NCI-H345 treated with DMSO at 0.1 percent for 48 hours (cell line): ENCODE measurements around the gene CWF19L1.
"Not testable (repeated sequence)": the region's sequence is repeated elsewhere in the genome, so short reads cannot be mapped to it uniquely, and the experiment has no call there.

ENCODE experiments used
- DNase-seq: peaks from one replicate; lab custom pipeline; 2025; ENCODE audit not compliant: unreplicated experiment; lab: John Stamatoyannopoulos, UW

Gene CWF19L1

DNA sequence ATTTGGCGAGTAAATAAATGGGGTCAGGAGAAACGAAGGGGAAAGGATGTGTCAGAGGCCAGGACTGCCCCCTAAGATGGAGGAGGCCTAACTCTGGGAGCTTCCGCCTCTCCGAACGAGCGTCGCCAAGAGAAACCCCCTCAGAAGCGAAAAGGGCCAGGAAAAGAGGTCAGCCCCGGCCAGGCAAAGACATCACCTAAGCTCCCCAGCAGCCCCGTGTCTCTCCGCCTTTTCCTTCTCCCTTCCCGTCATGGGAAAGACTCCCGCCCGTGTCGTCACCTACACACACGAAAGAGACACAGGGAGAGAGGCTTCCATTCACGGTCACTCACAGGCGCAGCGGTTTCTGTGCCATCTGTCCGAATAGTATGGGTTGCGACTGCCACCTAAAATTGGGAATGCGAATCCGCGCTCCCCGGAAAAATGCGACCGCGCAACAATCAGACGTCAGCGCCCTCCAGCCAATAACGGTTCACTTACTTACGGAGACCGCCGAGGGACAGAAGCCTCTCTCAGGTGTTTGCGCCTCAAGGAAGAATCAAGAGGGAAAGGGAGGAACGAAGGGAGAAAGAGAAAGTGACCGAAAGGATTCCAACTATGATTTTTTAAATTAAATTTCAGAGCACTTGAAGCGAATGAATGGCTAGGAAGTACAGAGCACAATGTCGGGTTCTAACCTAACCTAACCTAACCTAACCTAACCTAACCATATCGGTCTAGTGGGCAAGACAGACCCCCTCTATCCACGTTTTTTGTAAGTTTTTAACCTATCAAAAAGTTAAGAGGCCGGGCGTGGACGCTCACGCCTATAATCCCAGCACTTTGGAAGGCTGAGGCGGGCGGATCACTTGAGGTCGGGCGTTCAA, at the start of gene CWF19L1:
Gene CWF19L1 (minus strand): TSS at position 400 of the 866 bp plus-strand sequence. CDS start 45 bp downstream, at position 355.
- DNase-seq: peak; percentile 53

DNA sequence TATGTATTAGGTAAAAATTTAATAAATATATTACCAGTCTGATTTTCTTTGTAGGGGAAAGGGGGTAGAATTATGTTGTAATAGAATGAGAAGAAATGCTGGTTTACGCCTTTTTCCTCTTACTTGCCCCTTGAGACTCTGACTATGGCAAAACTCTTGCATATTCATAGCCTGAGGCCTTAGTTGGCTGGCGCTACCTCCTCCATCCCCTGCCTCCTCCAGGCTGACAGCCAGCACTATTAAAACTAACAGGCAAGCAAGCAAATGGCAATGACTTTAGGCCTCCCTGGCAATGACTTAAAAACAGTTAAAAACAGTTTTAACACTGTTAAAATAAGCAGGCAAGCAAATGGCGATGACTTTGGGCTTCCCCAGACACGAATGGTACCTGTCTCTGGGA, 48.2 kb upstream of the CWF19L1 start:
- DNase-seq: no peak

DNA sequence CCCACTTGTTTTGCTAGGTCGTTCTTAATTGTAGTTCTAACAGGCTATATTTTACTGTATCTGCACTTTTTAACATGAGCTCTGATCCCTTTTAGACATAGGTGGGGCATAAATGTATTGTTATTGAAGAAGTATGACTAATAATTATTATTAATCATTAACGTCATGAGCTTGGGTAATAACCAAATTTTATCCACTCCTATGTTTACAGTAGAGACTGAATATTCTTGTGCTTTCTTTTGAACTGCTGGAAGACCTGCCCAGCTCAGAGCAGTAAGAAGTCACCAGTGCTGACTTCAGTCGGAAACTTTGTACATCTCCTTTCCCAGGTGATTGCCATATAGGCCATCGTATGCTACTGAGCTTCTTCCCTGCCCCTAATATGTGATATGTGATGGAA, 43.9 kb upstream of the CWF19L1 start:
- no peak for DNase-seq

DNA sequence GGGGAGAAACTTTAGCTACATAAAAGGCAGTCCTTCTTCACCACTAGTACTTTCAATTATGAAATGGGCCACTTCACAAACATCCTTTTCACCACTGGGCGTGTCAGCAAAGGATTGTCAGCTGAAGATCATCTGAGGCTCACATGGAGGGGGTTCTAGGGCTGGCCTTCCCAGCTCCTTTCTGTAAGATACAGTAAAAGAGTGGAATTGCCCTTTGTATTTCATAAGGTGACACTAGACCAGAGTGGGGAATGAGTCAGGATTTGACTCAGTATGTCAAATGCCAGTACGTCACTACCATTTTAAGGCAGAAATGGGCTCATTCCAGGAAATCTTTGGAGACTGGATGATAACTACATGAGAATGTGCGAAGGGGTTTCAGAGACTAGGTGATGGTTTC, 40.2 kb upstream of the CWF19L1 start:
- no peak for DNase-seq

DNA sequence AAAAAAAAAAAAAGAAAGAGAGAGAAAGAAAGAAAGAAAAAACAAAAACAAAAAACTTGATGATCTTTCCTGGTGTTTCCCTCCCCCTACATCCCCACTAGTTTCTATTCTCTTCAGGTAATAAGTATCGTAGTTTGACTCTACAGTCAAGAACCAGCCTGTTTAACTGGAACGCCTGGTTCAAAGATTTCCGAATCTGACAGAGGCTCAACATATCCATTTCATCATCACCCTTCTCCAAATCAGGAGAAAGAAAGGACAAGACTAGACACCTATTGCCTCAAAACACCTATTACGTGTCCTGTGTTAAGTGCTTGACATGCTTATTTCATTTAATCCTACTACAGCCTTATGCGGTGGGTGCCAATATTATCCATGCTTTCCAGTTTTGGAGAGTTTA, 39.4 kb upstream of the CWF19L1 start:
- DNase-seq: no peak

DNA sequence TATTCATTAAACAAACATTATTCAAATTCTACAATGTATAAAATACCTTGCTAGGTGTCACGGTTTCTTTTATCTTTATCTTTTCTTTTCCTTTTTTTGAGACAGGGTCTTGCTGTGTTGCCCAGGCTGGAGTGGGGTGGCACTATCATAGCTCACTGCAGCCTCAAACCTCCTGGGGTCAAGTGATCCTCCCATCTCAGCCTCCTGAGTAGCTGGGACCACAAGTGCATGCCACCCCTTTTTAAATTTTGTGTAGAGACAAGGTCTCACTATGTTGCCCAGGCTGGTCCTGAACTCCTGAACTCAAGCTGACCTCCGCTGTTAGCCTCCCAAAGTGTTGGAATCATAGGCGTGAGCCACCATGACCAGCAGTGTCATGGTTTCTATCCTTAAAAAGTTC, 37.0 kb upstream of the CWF19L1 start:
- DNase-seq: no peak

DNA sequence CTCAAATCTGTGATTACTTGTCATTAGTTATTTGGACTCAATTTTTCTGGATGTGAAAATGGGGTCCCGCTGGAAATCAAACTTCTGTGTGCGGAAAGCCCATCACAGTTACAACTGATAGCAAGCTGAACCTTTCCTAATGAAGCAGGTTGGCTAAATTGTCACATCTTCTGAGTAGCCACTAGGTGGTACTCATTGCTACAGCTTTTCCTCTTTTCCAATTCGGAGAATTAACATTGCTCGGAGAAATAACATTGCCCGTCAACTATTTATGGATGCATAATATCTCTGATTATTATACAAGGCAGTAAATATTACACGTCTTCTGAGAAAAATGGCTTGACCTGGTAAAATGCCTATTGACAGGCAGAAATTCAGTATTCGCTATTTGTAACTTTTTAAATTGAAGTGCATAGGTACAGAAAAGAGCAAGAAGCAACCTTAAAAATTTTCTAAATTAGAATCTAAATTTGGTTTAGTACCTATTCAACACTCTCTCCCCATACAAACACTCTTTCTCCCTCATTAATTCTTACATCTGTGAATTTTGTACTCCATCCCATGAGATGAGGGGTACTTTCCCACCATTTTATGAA, 36.4 kb upstream of the CWF19L1 start:
- peak; percentile 8 for DNase-seq

DNA sequence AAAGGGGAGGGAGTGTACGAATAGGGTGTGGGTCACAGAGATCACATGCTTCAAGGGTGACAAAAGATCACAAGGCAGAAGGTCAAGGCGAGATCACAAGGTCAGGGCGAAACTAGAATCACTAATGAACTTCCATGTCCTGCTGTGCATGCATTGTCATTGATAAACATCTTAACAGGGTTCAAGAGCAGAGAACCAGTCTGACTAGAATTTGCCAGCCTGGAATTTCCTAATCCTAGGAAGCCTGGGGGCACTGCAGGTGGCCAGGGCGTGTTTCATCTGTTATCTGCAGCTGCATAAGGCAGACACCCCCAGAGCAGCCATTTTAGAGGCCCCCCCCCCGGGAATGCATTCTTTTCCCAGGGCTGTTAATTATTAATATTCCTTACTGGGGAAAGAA, 33.7 kb upstream of the CWF19L1 start:
- not testable (repeated sequence) for DNase-seq

DNA sequence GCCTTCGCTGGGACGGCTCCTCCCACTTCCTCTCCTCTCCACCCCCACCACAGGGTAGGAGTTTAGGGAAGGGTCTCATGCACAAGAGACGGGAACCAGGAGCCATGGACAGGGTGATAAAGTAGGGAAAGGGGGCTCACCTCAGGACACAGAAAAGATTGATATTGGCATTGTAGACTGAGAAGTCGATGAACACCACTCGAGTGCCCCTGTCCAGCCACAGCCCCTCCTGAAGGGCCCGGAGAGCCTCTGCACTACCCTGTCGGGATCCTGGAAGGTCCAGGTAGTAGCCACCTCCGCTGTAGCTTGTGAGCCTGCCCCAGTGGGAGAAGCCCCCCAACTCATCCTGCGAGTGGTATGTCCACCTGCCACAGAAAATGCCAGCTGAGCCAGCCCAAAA, 29.8 kb upstream of the CWF19L1 start:
- no peak for DNase-seq

DNA sequence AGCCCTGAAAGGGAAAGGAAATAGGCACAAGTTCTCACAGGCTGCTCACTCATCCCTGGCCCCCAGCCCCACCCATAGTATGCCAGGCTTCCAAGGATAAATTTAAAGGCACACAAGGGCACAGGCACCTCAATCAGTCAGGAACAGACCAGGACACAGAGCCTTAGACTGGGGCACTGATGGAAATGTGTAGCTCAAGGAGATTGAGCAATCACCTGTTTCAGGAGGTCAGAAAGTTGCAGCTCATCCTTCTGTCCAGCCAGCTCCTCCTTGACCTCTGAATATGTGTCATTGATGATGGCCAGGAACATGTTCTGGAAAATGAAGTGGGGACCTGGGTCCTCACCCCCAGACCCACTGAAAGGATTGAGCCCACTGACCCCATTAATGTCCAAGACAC, 25.6 kb upstream of the CWF19L1 start:
- DNase-seq: no peak

DNA sequence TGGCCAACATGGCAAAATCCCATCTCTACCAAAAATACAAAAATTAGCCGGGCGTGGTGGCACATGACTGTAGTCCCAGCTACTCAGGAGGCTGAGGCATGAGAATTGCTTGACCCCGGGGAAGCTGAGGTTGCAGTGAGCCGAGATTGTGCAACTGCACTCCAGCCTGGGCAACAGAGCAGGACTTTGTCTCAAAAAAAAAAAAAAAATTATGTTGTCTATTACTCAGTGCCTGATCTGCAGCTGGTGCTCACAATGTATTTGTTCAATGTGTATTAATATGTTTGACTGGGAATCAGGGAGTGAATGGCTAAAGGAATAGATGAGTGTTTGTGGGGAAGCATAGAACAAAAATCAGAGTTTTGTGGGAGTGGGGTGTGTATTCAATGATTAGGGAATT, 24.9 kb upstream of the CWF19L1 start:
- DNase-seq: not testable (repeated sequence)

DNA sequence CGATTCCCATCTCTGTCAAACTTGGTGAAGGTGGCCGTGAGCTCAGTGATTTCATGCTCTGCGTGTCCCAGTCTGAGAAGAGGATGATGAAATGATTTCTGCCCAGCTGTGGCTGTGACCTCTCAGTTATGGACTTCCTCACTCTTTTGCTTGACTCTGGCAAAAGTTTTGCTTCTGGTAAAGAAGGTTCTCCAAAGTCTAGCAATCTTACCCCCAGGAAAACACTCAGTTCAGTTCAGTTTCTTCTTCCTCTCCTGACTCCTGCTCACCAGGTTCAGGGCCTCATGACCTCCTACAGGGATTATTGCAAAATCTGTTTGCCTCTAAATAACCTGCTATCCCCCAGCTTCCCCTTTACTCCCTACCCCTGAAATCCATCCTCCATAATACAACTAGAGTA, 23.9 kb upstream of the CWF19L1 start:
- no peak for DNase-seq

DNA sequence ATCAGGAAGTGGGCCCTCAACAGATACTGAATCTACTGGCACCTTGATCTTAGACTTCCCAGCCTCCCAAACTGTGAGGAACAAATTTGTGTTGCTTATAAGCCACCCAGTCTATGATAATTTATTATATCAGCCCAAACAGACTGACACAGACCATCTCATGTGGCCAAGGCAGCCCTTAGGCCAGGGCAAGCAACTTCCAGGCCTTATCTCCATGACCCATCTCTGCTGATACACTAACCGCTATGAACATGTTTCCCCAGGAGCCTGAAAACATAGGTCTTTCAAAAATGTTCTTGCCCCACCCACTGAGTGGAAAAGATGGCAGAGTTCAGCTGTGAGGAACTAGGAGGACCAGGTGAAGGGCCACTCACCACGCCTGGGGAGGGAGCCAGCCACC, 22.2 kb upstream of the CWF19L1 start:
- DNase-seq: no peak

DNA sequence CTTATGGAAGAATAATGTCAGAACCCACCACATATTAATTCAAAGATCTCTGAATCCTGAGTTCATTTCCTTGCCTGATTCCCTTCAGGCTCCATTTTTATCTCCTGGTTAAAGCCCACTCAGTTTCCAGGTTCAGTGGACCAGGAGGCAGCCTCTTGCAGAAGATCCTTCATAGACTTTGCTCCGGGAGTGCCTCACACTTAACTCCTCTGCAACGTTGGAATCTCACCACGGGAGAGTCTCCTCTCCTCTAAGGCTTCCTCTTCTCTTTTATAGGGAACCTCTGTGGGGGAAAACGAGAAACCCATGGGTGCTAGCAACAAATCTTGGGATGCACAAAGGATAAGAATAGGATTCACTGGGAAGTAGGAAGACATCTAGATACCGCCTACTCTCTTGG, 20.8 kb upstream of the CWF19L1 start:
- no peak for DNase-seq

DNA sequence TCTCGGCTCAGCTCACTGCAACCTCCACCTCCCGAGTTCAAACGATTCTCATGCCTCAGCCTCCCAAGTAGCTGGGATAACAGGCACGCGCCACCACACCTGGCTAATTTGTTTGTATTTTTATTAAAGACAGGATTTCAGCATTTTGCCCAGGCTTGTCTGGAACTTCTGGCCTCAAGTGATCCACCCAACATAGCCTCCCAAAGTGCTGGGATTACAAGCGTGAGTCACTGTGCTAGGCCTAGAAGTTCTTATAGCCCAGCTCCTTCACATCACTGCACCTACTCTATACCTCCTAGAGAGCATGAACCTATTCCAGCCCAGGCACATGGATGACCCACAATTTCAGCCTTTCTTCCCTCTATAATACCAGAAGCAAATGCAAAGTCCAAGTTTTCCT, 20.3 kb upstream of the CWF19L1 start:
- DNase-seq: no peak

DNA sequence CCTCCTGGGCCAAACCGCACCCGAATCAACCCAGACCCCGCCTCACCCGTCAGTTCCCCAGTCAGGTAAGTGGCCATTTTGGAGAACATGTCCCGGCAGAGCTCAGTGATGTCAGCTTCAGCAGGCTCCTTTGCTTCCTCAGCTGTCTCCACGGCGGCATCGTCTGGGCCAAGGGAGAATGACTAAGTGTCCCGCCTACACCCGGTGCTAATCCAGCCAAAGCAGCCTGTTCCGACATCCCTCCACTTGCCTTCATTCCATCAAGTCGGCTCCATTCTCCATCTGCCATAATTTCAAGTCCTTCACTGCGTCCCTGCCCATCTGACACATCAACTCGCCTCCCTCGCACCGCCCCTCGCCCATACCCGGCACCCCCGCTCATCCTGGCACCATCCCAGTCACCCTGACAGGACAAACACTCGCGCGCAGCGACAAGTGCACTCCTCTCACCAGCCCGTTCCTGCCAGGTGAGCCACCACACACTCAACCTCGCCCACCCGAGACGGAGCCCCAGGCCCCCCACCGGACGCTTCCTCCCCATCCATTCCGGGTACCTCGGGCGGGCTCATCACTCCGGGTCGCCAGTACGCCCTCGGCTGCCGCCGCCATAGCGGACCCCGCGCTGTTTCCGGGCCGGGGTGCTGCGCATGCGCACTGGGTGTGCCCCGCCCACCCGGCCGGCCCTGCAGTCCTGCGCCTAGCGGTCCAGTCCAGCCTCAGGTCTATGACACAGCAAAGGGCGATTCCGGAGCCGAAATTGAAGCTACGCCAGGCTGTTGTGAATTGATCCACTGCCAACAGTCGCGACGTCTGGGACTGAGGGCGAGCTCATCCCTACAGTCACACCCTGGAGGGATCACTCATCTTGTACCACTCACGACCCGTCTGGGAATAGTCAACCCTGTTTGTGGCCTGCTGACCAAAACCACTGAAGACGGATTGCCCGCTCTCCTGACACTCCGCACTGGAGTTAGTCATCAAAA, 18.9 kb upstream of the CWF19L1 start, which contains the start of gene BLOC1S2:
Gene BLOC1S2 (minus strand): TSS at position 630 of the 983 bp plus-strand sequence. CDS start 21 bp downstream, at position 609.
- peak; percentile 37 for DNase-seq

DNA sequence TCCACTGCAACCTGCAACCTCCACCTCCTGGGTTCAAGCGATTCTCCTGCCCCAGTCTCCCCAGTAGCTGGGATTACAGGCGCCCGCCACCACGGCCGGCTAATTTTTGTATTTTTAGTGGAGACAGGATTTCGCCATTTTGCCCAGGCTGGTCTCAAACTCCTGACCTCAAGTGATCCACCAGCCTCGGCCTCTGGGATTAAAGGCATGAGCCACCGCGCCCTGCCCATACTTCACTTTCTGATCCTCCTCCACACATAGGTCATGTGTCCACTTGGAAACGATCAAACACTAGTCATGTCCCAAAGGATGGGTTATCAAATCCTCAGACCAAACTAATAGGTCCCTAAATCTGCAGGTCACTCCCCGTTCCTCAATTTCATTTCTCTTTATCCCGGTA, 17.9 kb upstream of the CWF19L1 start:
- not testable (repeated sequence) for DNase-seq

DNA sequence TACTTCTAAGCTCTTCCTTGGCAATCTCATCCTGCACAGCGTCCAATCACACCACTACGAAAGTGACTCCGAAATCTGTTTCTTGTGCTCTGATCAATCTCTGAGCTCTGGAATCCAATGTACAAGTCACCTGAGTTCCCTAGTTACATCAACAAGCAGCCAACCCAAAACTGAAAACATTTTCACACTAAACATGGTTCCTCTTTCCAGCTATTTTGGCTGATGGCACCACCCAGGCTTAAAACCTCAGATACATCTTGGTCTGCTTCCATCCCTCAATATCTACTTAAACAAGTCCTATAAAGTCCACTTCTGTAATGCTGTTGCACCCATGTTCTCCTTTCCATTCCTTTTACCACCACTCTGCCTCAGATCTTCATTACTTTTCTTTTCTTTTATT, 15.5 kb upstream of the CWF19L1 start:
- DNase-seq: no peak

DNA sequence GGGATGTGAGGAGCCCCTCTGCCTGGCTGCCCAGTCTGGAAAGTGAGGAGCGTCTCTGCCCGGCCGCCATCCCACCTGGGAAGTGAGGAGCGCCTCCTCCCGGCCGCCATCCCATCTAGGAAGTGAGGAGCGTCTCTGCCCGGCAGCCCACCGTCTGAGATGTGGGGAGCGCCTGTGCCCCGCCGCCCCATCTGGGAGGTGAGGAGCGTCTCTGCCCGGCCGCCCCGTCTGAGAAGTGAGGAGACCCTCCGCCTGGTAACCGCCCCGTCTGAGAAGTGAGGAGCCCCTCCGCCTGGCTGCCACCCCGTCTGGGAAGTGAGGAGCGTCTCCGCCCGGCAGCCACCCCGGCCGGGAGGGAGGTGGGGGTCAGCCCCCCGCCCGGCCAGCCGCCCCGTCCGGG, 9.5 kb upstream of the CWF19L1 start:
- DNase-seq: not testable (repeated sequence)

DNA sequence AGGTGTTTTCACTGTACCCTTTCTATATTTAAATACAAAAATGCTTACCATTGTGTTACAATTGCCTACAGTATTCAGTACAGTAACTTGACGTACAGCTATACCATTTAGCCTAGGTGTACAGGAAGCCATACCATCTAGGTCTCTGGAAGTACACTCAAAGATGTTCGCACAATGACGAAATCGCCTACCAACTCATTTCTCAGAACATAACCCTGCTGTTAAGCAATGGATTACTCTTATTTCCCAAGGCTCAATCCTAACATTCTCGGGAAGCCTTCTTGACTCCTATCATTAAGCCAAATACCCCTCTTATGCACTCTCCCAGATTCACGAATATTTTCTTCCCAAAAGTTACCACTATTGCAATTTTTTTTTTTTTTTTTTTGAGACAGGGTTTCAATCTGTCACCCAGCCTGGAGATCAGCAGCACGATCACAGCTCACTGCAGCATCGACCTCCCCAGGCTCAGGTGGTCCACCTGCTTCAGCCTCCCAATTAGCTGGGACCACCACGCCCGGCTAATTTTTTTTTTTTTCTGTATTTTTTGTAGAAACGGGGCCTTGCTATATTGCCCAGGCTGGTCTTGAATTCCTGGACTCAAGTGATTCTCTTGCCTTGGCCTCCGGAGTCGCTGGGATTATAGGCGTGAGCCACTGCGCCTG, 1.5 kb downstream of the CWF19L1 start:
- DNase-seq: no peak

DNA sequence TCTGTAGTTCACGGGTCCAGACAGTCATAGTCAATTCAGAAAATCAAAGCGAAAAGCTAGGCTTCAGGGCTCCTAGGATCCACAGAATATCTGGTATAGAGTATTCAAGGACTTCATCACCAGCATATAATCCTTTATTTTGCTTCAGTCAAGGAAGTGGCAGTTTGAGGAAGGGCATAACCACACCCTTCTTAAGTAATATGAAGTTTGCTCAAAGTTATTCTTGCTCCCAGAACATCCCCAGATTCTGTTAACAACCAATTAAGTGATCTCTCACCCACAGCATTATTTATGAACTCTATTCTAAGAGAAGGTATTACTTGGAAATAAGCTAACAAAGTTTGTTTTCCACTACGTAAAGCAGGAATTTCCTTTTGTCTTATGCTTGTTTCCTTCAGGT, 13.2 kb downstream of the CWF19L1 start:
- DNase-seq: no peak
